Measurements from ENCODE around the gene HEXB.

DNA sequence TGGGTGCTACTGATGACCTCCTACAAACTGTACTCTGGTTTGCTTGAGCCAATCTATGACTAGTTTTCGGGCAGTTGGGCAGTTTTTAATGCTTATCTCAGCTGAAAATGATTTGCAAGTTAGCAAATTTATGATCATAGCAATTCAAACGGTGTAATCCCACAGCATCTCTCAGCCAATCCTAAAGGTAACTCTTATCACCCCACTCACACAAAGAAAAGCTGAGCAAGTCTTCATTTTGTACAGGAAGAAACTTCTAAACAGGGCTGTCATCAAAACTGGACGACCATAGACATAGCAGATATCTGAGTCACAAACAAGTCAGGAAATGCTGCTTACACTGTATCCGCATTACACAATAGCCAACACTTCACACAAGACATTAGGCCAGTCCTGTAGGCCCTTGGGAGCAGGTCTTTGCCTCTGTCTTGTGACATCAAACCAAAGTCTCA, 41.9 kb upstream of the HEXB start:
- TF ChIP-seq, protein P1, sequence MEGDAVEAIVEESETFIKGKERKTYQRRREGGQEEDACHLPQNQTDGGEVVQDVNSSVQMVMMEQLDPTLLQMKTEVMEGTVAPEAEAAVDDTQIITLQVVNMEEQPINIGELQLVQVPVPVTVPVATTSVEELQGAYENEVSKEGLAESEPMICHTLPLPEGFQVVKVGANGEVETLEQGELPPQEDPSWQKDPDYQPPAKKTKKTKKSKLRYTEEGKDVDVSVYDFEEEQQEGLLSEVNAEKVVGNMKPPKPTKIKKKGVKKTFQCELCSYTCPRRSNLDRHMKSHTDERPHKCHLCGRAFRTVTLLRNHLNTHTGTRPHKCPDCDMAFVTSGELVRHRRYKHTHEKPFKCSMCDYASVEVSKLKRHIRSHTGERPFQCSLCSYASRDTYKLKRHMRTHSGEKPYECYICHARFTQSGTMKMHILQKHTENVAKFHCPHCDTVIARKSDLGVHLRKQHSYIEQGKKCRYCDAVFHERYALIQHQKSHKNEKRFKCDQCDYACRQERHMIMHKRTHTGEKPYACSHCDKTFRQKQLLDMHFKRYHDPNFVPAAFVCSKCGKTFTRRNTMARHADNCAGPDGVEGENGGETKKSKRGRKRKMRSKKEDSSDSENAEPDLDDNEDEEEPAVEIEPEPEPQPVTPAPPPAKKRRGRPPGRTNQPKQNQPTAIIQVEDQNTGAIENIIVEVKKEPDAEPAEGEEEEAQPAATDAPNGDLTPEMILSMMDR (IDR thresholded peaks at IDR 0.05 in 2 of 3, conservative IDR thresholded peaks at IDR 0.05 in 1 of 3; ENCODE audit: insufficient read depth in 2 of 3, low read depth in 1 of 3, low read length in 3 of 3) = no peak
- TF ChIP-seq RFX7 (CRISPR knock-in tag; IDR thresholded peaks at IDR 0.05) = no peak
- no peak for TF ChIP-seq TAL1 (IDR thresholded peaks at IDR 0.05)
- no peak for TF ChIP-seq FOXJ3 (CRISPR knock-in tag; IDR thresholded peaks at IDR 0.05)
- no peak for TF ChIP-seq POLR2A (conservative IDR thresholded peaks at IDR 0.05)
- no peak for TF ChIP-seq ZFP36 (IDR thresholded peaks at IDR 0.05; ENCODE audit: low read depth, low read length, partially characterized antibody)
- no peak for TF ChIP-seq TBL1XR1 (IDR thresholded peaks at IDR 0.05; ENCODE audit: low read length in 2 of 2)
- no peak for TF ChIP-seq EGR1 (conservative IDR thresholded peaks at IDR 0.05)
- no peak for TF ChIP-seq MED1 (CRISPR knock-in tag; IDR thresholded peaks at IDR 0.05; ENCODE audit: borderline replicate concordance)
